Smooth muscle cell (in vitro differentiated cells): ENCODE data around the gene MRPL39. TPM values are rescaled to one million over a fixed set of nuclear protein-coding genes. Genes with fewer than 3 reads are reported as not detected.

Experiments
- DNase-seq: peaks from one replicate; lab custom pipeline; 2025; ENCODE audit not compliant: unreplicated experiment; lab: John Stamatoyannopoulos, UW
- H2AFZ ChIP-seq: fragments of 200-600 bp; sonication (generic); 2 replicates; pipeline ENCODE4 v1.6.0; 2016; ENCODE audit warnings: antibody characterized with exemption, low read depth, mild to moderate bottlenecking
- H3F3A ChIP-seq: fragments of 200-600 bp; sonication (generic); 2 replicates; pipeline ENCODE4 v1.6.0; 2017; ENCODE audit warnings: antibody characterized with exemption, low read depth
- H3K27ac ChIP-seq: fragments of 200-600 bp; sonication (generic); 2 replicates; pipeline ENCODE4 v1.5.1; 2016; ENCODE audit warnings: low read depth, mild to moderate bottlenecking
- H3K27me3 ChIP-seq: fragments of 200-600 bp; sonication (generic); 2 replicates; pipeline ENCODE4 v1.6.1; 2016; ENCODE audit warnings: low read depth, mild to moderate bottlenecking
- H3K36me3 ChIP-seq: fragments of 200-600 bp; sonication (generic); 2 replicates; pipeline ENCODE4 v1.5.1; 2016; ENCODE audit warnings: low read depth
- H3K4me1 ChIP-seq: fragments of 200-600 bp; sonication (generic); 2 replicates; pipeline ENCODE4 v1.5.1; 2016; ENCODE audit warnings: low read depth
- H3K4me2 ChIP-seq: fragments of 200-600 bp; sonication (generic); 2 replicates; pipeline ENCODE4 v1.6.0; 2016; ENCODE audit warnings: mild to moderate bottlenecking
- H3K4me3 ChIP-seq: fragments of 200-600 bp; sonication (generic); 2 replicates; pipeline ENCODE4 v1.5.1; 2016; ENCODE audit warnings: mild to moderate bottlenecking
- H3K79me2 ChIP-seq: fragments of 200-600 bp; sonication (generic); 2 replicates; pipeline ENCODE4 v1.6.0; 2016; ENCODE audit warnings: low read depth, mild to moderate bottlenecking
- H3K9ac ChIP-seq: fragments of 200-600 bp; sonication (generic); 2 replicates; pipeline ENCODE4 v1.6.0; 2016; ENCODE audit warnings: low read depth
- H3K9me3 ChIP-seq: fragments of 200-600 bp; sonication (generic); replicated peaks from 2 replicates; pipeline ENCODE4 v1.5.1; 2016; ENCODE audit warnings: low read depth
- H4K20me1 ChIP-seq: fragments of 200-600 bp; sonication (generic); 2 replicates; pipeline ENCODE4 v1.6.0; 2016; ENCODE audit warnings: low read depth
- WGBS: methylation state at CpG from one replicate; pipeline ENCODE4 v1.1.7; 2016; ENCODE audit warnings: low lambda C conversion rate; 5-methylcytosine and 5-hydroxymethylcytosine counted together
- polyA plus RNA-seq: library from polyadenylated mRNA; unstranded; fragments of >200 nt; fragmentation: Nextera tagmentation; extraction: Ambion mirVana; gene quantifications from 2 replicates; pipeline ENCODE4 v1.2.1, GENCODE V29; 2016
- total RNA-seq: library from RNA; depleted of rRNA; stranded (reverse); fragments of >200 nt; gene quantifications from 2 replicates; pipeline ENCODE4 v1.2.3, GENCODE V29; 2014
- TF ChIP-seq, protein P1 (sequence below): fragments of 200-600 bp; sonication (generic); IDR thresholded peaks from 2 replicates; pipeline ENCODE4 v1.5.1; 2017; ENCODE audit warnings: borderline replicate concordance, mild to moderate bottlenecking, antibody characterized with exemption; ENCODE audit not compliant: insufficient read depth, poor library complexity, severe bottlenecking

Gene MRPL39
- total and polyA plus RNA-seq, 2 experiments from 2014 or later, result 48.1 to 62.0 TPM

DNA sequence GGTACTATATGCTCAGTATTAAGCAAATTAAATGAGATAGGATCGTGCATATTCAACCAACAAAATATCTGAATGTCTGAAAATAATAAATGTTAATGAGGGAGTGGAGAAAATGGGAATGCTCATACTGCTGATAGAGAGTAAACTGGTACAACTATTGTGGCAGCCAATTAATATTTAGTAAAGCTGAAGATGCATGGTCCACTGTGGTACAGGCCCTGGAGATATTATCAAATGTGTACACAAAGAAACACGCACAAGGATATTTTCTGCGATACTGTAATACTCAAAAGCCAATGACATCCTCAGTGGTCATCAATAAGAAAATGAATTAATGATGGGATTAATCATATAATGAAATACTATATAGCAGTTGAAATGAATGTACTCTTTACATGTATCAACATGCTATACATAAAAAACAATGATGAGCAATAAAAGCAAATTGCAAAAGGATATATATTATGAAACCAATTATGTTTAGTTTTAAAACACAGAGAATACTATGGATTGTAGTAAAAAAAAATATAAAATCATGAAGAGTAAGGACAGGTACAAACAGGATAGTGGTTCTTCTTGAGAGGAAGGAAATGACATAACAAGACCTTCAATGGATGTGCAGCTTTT is 25.0 kb downstream of the MRPL39 start:
- Histone ChIP-seq H3K9ac (no peak overlapping the region), H3F3A (no peaks in the 10 kb centered on the region), H3K4me1 (no peaks in the 10 kb centered on the region), H3K27ac (no peak overlapping the region), H3K4me2 (no peak overlapping the region), H3K27me3 (no peaks in the 10 kb centered on the region), H2AFZ (no peak overlapping the region), H3K79me2 (no peaks in the 10 kb centered on the region), H4K20me1 (no peaks in the 10 kb centered on the region), H3K36me3 (peaks cover 7% of the 10 kb centered on the region), H3K4me3 (no peak overlapping the region), H3K9me3 (no peaks in the 10 kb centered on the region)
- TF ChIP-seq, protein P1, sequence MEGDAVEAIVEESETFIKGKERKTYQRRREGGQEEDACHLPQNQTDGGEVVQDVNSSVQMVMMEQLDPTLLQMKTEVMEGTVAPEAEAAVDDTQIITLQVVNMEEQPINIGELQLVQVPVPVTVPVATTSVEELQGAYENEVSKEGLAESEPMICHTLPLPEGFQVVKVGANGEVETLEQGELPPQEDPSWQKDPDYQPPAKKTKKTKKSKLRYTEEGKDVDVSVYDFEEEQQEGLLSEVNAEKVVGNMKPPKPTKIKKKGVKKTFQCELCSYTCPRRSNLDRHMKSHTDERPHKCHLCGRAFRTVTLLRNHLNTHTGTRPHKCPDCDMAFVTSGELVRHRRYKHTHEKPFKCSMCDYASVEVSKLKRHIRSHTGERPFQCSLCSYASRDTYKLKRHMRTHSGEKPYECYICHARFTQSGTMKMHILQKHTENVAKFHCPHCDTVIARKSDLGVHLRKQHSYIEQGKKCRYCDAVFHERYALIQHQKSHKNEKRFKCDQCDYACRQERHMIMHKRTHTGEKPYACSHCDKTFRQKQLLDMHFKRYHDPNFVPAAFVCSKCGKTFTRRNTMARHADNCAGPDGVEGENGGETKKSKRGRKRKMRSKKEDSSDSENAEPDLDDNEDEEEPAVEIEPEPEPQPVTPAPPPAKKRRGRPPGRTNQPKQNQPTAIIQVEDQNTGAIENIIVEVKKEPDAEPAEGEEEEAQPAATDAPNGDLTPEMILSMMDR, result no peak
- WGBS, result 100% methylated on average over 3 of the region's 3 CpGs
- DNase-seq, result no peak

DNA sequence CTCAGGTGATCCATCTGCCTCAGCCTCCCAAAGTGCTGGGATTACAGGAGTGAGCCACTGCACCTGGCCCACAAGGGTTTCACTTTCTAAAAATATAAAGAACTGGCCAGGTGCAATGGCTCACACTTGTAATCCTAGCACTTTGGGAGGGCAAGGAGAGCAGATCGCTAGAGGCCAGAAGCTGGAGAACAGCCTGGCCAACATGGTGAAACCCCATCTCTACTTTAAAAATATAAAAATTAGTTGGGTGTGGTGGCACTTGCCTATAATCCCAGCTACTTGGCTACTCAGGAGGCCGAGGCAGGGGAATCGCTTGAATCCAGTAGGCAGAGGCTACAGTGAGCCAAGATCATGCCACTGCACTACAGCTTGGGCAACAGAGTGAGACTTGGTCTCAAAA is 25.7 kb downstream of the MRPL39 start:
- DNase-seq, result no peak
- WGBS, result 97% methylated on average over 3 of the region's 3 CpGs
- H4K20me1 ChIP-seq, result no peaks in the 10 kb centered on the region

DNA sequence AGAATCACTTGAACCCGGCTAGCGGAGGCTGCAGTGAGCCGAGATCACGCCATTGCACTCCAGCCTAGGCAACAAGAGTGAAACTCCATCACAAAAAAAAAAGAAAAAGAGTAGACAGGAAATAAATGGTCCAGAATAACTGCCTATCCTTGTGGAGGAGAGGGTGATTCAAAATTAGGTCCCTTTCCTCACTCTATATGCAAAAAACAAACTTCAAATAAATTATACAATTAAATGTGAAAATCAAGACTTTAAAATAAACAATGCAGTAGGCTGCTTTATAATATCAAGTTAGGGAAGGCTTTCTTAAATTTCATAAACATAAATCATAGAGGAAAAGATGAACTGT is 26.4 kb downstream of the MRPL39 start:
- H3K79me2 ChIP-seq, result no peaks in the 10 kb centered on the region
- 97% methylated on average over 4 of the region's 4 CpGs for WGBS

More for the DNA sequence above, 25.7 kb downstream of the MRPL39 start:
- no peaks in the 10 kb centered on the region for H3K79me2 ChIP-seq
- H3K9ac ChIP-seq, result no peak overlapping the region
- H3K27ac ChIP-seq, result no peak overlapping the region
- no peaks in the 10 kb centered on the region for H3K27me3 ChIP-seq
- H3K4me1 ChIP-seq, result no peaks in the 10 kb centered on the region
- H3K4me2 ChIP-seq, result no peak overlapping the region
- peaks cover under 1% of the 10 kb centered on the region for H3K36me3 ChIP-seq
- TF ChIP-seq, protein P1, result no peak
- H2AFZ ChIP-seq, result no peak overlapping the region
- no peaks in the 10 kb centered on the region for H3F3A ChIP-seq
- H3K4me3 ChIP-seq, result no peak overlapping the region
- no peaks in the 10 kb centered on the region for H3K9me3 ChIP-seq

More for the DNA sequence above, 26.4 kb downstream of the MRPL39 start:
- TF ChIP-seq, protein P1, result no peak
- Histone ChIP-seq H3F3A (no peaks in the 10 kb centered on the region), H3K4me1 (no peaks in the 10 kb centered on the region), H3K4me3 (no peak overlapping the region), H3K9me3 (no peaks in the 10 kb centered on the region), H3K36me3 (no peaks in the 10 kb centered on the region), H3K27ac (no peak overlapping the region), H3K27me3 (no peaks in the 10 kb centered on the region), H2AFZ (no peak overlapping the region), H4K20me1 (no peaks in the 10 kb centered on the region), H3K4me2 (no peak overlapping the region), H3K9ac (no peak overlapping the region)
- DNase-seq, result no peak
